Parietal lobe (tissue), 1 donor: ENCODE data around the gene CXCR3. TPM values are rescaled to one million over a fixed set of nuclear protein-coding genes. Genes with fewer than 3 reads are reported as not detected.

Experiments
- total RNA-seq: library from RNA; depleted of rRNA; stranded (reverse); fragments of >200 nt; gene quantifications from one replicate; pipeline ENCODE4 v1.2.3, GENCODE V29; 2014

Gene CXCR3
- not detected for total RNA-seq

GRCh38 chrX:71618303-71618721, at the start of gene CXCR3:
CXCR3 (minus strand) TSS chrX:71618511; CDS start chrX:71618449, 62 bp downstream.

GRCh38 chrX:71667328-71668247, 49.3 kb upstream of the CXCR3 start, which contains the start of gene LOC101059915:
LOC101059915 (plus strand) TSS chrX:71667546.

GRCh38 chrX:71578253-71579135, 39.8 kb downstream of the CXCR3 start, which contains the start of gene GCNA:
GCNA (plus strand) TSS chrX:71578437; CDS start chrX:71580822, 2,385 bp downstream.

Other genes starting within 250 kb of the CXCR3 start
- gene OGT, start 85.4 kb downstream of the CXCR3 start, total RNA-seq = 406 TPM
- gene GCNA, start 40.1 kb downstream of the CXCR3 start, total RNA-seq = 5.3 TPM
- gene CXorf49, start 99.8 kb upstream of the CXCR3 start, total RNA-seq = not detected
- not detected for gene CXorf49B, start 144.8 kb upstream of the CXCR3 start, total RNA-seq